ENCODE results near the gene LITAFD. TPM values are rescaled to one million over a fixed set of nuclear protein-coding genes. Genes with fewer than 3 reads are reported as not detected.

Gene LITAFD
- polyA plus RNA-seq, 1 donor from 2014 or later = not detected

DNA sequence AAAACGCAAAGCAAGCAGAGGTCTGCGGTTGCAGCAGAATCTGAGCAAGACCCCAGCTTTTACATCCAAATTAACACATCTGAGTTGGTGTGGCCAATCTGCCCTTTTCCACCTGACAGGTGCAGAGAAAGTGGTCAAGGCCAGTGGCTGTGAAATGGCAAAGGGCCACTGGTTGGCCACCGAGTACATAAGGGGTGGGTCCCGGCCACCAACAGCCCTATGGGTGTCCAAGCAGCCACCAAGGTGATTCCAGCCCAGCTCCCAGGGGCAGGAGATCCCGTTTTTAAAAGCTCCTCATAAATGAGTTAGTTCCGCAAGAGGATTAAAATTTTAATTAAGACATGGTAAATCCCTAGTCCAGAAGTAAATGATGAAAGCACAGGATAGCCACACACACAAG, 52.5 kb downstream of the LITAFD start:
- peaks cover 85% of the 10 kb centered on the region for H3K79me2 ChIP-seq (replicated peaks; ENCODE audit: insufficient read depth, low read length)
- no peak overlapping the region for H3K27ac ChIP-seq (ENCODE audit: low read length)
- H3K9me2 ChIP-seq (ENCODE audit: insufficient read depth, low read length) = no peaks in the 10 kb centered on the region
- no peak overlapping the region for H3K9ac ChIP-seq (ENCODE audit: low read length)
- no peak overlapping the region for H3K4me3 ChIP-seq (ENCODE audit: low read length)
- no peaks in the 10 kb centered on the region for H3K9me3 ChIP-seq (ENCODE audit: low read length)
- H2AFZ ChIP-seq (ENCODE audit: low read depth, low read length) = no peak overlapping the region
- no peak overlapping the region for H3K4me2 ChIP-seq (ENCODE audit: low read length)
- no peaks in the 10 kb centered on the region for H3K36me3 ChIP-seq (ENCODE audit: insufficient read depth, low read length)
- TF ChIP-seq EZH2 (IDR thresholded peaks at IDR 0.05; ENCODE audit: borderline replicate concordance, insufficient read depth, low read length, poor library complexity, severe bottlenecking) (no peak), POLR2AphosphoS5 (IDR thresholded peaks at IDR 0.05) (no peak)
- no peaks in the 10 kb centered on the region for H3K27me3 ChIP-seq (ENCODE audit: insufficient read depth, low read depth, low read length)
- no peaks in the 10 kb centered on the region for H3F3A ChIP-seq (ENCODE audit: insufficient read depth, low read length, poor library complexity, severe bottlenecking)
- peaks cover 8% of the 10 kb centered on the region for H4K20me1 ChIP-seq (ENCODE audit: insufficient read depth)

Other genes with a start within 250 kb of the LITAFD start
- 125 and 132 TPM in 2 replicates for gene ABAT, start 207.7 kb upstream of the LITAFD start, polyA plus RNA-seq
- gene TMEM186, start 84.7 kb upstream of the LITAFD start, polyA plus RNA-seq = 5.3 and 7.7 TPM in 2 replicates
- 13.9 and 20.2 TPM in 2 replicates for gene PMM2, start 84.5 kb upstream of the LITAFD start, polyA plus RNA-seq
- 102 and 124 TPM in 2 replicates for gene CARHSP1, start 13.3 kb upstream of the LITAFD start, polyA plus RNA-seq
- 49.9 and 52.5 TPM in 2 replicates for gene USP7, start 81.6 kb downstream of the LITAFD start, polyA plus RNA-seq
- gene HAPSTR1, start 209.3 kb downstream of the LITAFD start, polyA plus RNA-seq = 55.2 and 60.7 TPM in 2 replicates